Neural cell (in vitro differentiated cells): ENCODE data around the gene EPO.

ENCODE experiments used
- EP300 ChIP-seq: fragments of 450-650 bp; conservative IDR thresholded peaks from 2 replicates; pipeline ENCODE4 v1.6.1; 2014; ENCODE audit warnings: antibody characterized with exemption, mild to moderate bottlenecking, moderate library complexity; ENCODE audit not compliant: poor library complexity, severe bottlenecking
- EZH2 ChIP-seq: fragments of 200-600, 300-800 bp; shearing (Covaris generic), sonication (generic); IDR thresholded peaks from 2 replicates; pipeline ENCODE4 v1.6.1; 2014; ENCODE audit warnings: antibody characterized with exemption, low read length, borderline replicate concordance, mild to moderate bottlenecking; ENCODE audit not compliant: insufficient read depth, poor library complexity, severe bottlenecking
- MXI1 ChIP-seq: fragments of 450-650 bp; conservative IDR thresholded peaks from 2 replicates; pipeline ENCODE4 v1.6.1; 2014; ENCODE audit warnings: antibody characterized with exemption, mild to moderate bottlenecking; ENCODE audit not compliant: poor library complexity, severe bottlenecking
- POLR2AphosphoS5 ChIP-seq: IDR thresholded peaks from 2 replicates; pipeline ENCODE4 v1.6.1; 2012
- RAD21 ChIP-seq: fragments of 450-650 bp; conservative IDR thresholded peaks from 2 replicates; pipeline ENCODE4 v1.6.1; 2014; ENCODE audit warnings: antibody characterized with exemption, mild to moderate bottlenecking, moderate library complexity
- TAF1 ChIP-seq: IDR thresholded peaks from 2 replicates; pipeline ENCODE4 v1.6.1; 2012; ENCODE audit warnings: low read depth
- TF ChIP-seq, protein P1 (sequence below): fragments of 450-650 bp; IDR thresholded peaks from 2 replicates; pipeline ENCODE4 v1.5.1; 2014; ENCODE audit warnings: antibody characterized with exemption, mild to moderate bottlenecking, moderate library complexity; ENCODE audit not compliant: poor library complexity, severe bottlenecking
- TF ChIP-seq, protein P2 (sequence below): IDR thresholded peaks from 2 replicates; pipeline ENCODE4 v1.6.1; 2012; ENCODE audit warnings: borderline replicate concordance

DNA sequence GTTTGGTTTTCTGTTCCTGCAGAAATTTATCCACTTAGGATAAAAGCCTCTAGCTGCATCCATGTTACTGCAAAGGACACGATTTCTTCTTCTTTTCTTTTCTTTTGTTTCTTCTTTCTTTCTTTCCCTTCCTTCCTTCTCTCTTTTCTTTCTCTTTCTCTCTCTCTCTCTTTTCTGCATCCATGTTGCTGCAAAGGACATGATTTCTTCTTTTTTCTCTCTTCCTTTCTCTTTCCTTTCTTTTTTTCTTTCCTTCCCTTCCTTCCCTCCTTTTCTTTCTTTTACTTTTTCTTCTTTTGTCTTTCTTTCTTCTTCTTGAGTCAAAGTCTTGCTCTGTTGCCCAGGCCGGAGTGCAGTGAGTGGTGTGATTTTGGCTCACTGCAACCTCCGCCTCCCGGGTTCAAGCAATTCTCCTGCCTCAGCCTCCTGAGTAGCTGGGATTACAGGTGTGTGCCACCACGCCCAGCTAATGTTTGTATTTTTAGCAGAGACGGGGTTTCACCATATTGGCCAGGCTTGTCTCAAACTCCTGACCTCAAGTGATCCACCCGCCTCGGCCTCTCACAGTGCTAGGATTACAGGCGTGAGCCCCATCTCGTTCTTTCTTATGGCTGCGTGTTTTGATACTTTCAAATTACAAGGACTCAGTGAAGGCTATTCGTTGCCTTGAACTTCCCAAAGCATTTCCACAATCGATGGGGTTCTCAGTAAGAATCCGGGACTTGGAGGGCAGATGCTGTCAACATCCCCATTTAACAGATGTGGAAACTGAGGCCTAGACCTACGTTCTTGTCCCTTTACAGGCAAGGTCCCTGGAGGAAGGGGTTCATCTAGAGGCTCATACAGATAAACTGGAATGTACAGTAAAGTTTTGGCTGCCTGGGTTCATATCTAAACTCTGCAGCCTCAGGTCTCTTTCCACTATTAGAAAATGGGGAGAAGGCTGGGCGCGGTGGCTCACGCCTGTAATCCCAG lies 48.6 kb upstream of the EPO start:
- TF ChIP-seq EP300 (no peak), EZH2 (no peak), POLR2AphosphoS5 (no peak), TAF1 (no peak), MXI1 (no peak), RAD21 (no peak)
- TF ChIP-seq, protein P1, sequence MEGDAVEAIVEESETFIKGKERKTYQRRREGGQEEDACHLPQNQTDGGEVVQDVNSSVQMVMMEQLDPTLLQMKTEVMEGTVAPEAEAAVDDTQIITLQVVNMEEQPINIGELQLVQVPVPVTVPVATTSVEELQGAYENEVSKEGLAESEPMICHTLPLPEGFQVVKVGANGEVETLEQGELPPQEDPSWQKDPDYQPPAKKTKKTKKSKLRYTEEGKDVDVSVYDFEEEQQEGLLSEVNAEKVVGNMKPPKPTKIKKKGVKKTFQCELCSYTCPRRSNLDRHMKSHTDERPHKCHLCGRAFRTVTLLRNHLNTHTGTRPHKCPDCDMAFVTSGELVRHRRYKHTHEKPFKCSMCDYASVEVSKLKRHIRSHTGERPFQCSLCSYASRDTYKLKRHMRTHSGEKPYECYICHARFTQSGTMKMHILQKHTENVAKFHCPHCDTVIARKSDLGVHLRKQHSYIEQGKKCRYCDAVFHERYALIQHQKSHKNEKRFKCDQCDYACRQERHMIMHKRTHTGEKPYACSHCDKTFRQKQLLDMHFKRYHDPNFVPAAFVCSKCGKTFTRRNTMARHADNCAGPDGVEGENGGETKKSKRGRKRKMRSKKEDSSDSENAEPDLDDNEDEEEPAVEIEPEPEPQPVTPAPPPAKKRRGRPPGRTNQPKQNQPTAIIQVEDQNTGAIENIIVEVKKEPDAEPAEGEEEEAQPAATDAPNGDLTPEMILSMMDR, result no peak
- TF ChIP-seq, protein P2, sequence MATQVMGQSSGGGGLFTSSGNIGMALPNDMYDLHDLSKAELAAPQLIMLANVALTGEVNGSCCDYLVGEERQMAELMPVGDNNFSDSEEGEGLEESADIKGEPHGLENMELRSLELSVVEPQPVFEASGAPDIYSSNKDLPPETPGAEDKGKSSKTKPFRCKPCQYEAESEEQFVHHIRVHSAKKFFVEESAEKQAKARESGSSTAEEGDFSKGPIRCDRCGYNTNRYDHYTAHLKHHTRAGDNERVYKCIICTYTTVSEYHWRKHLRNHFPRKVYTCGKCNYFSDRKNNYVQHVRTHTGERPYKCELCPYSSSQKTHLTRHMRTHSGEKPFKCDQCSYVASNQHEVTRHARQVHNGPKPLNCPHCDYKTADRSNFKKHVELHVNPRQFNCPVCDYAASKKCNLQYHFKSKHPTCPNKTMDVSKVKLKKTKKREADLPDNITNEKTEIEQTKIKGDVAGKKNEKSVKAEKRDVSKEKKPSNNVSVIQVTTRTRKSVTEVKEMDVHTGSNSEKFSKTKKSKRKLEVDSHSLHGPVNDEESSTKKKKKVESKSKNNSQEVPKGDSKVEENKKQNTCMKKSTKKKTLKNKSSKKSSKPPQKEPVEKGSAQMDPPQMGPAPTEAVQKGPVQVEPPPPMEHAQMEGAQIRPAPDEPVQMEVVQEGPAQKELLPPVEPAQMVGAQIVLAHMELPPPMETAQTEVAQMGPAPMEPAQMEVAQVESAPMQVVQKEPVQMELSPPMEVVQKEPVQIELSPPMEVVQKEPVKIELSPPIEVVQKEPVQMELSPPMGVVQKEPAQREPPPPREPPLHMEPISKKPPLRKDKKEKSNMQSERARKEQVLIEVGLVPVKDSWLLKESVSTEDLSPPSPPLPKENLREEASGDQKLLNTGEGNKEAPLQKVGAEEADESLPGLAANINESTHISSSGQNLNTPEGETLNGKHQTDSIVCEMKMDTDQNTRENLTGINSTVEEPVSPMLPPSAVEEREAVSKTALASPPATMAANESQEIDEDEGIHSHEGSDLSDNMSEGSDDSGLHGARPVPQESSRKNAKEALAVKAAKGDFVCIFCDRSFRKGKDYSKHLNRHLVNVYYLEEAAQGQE, result no peak
